Astrocyte (in vitro differentiated cells and primary cell): ENCODE results near the gene MXRA7.

Experiments
- CTCF ChIP-seq: IDR thresholded peaks from 2 replicates; pipeline ENCODE4 v1.5.1; 2011; ENCODE audit warnings: low read depth, mild to moderate bottlenecking, inconsistent platforms, low read length, moderate library complexity; ENCODE audit not compliant: insufficient read depth
- EZH2 ChIP-seq: IDR thresholded peaks from 2 replicates; pipeline ENCODE4 v1.6.1; 2012; ENCODE audit warnings: mild to moderate bottlenecking, low read length, inconsistent platforms; ENCODE audit not compliant: insufficient read depth

- TF ChIP-seq EZH2 (no peak), CTCF (no peak)
These were observed 27.1 kb upstream of the MXRA7 start, which contains the start of gene MFSD11 for GRCh38 chr17:76737676-76738467.
